IMR-90 (cell line): ENCODE data around the gene IQGAP2. TPM values are rescaled to one million over a fixed set of nuclear protein-coding genes. Genes with fewer than 3 reads are reported as not detected.

Experiments used
- ATAC-seq: fragments of 200-7000 bp; cut with Tn5 transposase; 2 replicates; pipeline ENCODE4 v1.9.1; 2020; ENCODE audit warnings: low read depth, mild to moderate bottlenecking, moderate library complexity
- BruUV-seq: library from RNA; stranded (reverse); fragments of 400-500 nt; replicated peaks from 2 replicates; lab custom pipeline; 2021; lab: Mats Ljungman, UMichigan
- CTCF ChIA-PET: fragments of 300-600 bp; formaldehyde crosslinking; extraction: SDS; loops from one replicate; lab custom pipeline; 2021; ENCODE audit warnings: antibody characterized with exemption; lab: Yijun Ruan, JAX
- POLR2A ChIA-PET: fragments of 300-600 bp; sonication (Branson Sonifier 250); formaldehyde crosslinking; loops from one replicate; lab custom pipeline; 2022; ENCODE audit warnings: antibody characterized with exemption; ENCODE audit not compliant: unreplicated experiment; lab: Charles Lee
- DNase-seq: peaks from one replicate; pipeline ENCODE4 v3.0.0; 2013
- H2AFZ ChIP-seq: replicated peaks from 2 replicates; pipeline ENCODE3; 2013; ENCODE audit warnings: low read length, mild to moderate bottlenecking; ENCODE audit not compliant: poor library complexity
- H2AK5ac ChIP-seq: 2 replicates; pipeline ENCODE4 v1.6.1; 2013; ENCODE audit warnings: low read depth, low read length, inconsistent platforms
- H2AK9ac ChIP-seq: replicated peaks from 2 replicates; pipeline ENCODE3; 2013; ENCODE audit warnings: mild to moderate bottlenecking, low read depth, low read length, moderate library complexity; ENCODE audit not compliant: poor library complexity
- H2BK120ac ChIP-seq: 2 replicates; pipeline ENCODE4 v1.6.1; 2013; ENCODE audit warnings: low read depth, low read length, inconsistent platforms
- H2BK15ac ChIP-seq: 3 replicates; pipeline ENCODE4 v1.6.1; 2013; ENCODE audit warnings: low read depth, low read length, inconsistent platforms
- H2BK20ac ChIP-seq: 2 replicates; pipeline ENCODE4 v1.6.1; 2013; ENCODE audit warnings: low read depth, mild to moderate bottlenecking, inconsistent platforms, low read length, moderate library complexity
- H2BK5ac ChIP-seq: 2 replicates; pipeline ENCODE4 v1.6.1; 2013; ENCODE audit warnings: mild to moderate bottlenecking, low read depth, low read length, inconsistent platforms; ENCODE audit not compliant: poor library complexity, severe bottlenecking
- H3K14ac ChIP-seq: replicated peaks from 2 replicates; pipeline ENCODE4 v1.6.1; 2013; ENCODE audit warnings: low read depth, low read length, inconsistent platforms
- H3K18ac ChIP-seq: 2 replicates; pipeline ENCODE4 v1.6.1; 2013; ENCODE audit warnings: low read depth, low read length, control low read depth
- H3K23ac ChIP-seq: 2 replicates; pipeline ENCODE4 v1.6.1; 2013; ENCODE audit warnings: low read depth, low read length, inconsistent platforms
- H3K27ac ChIP-seq: 2 replicates; pipeline ENCODE4 v1.5.1; 2013; ENCODE audit warnings: mild to moderate bottlenecking, control low read depth, low read length; ENCODE audit not compliant: insufficient read depth
- H3K27me3 ChIP-seq: 2 replicates; pipeline ENCODE4 v1.6.1; 2013; ENCODE audit warnings: low read length; ENCODE audit not compliant: control insufficient read depth, insufficient read depth
- H3K36me3 ChIP-seq: 2 replicates; pipeline ENCODE4 v1.6.1; 2013; ENCODE audit warnings: low read length, mixed read lengths; ENCODE audit not compliant: control insufficient read depth, insufficient read depth
- H3K4ac ChIP-seq: 2 replicates; pipeline ENCODE4 v1.6.1; 2013; ENCODE audit warnings: low read depth, low read length, inconsistent platforms
- H3K4me1 ChIP-seq: 2 replicates; pipeline ENCODE4 v1.6.1; 2013; ENCODE audit warnings: low read length, mixed read lengths; ENCODE audit not compliant: control insufficient read depth, insufficient read depth
- H3K4me2 ChIP-seq: 2 replicates; pipeline ENCODE4 v1.6.1; 2013; ENCODE audit warnings: low read depth, mild to moderate bottlenecking, control low read depth, low read length, moderate library complexity
- H3K4me3 ChIP-seq: 2 replicates; pipeline ENCODE4 v1.5.1; 2013; ENCODE audit warnings: low read depth, mild to moderate bottlenecking, control low read depth, low read length, moderate library complexity; ENCODE audit not compliant: insufficient read depth
- H3K56ac ChIP-seq: 2 replicates; pipeline ENCODE4 v1.6.1; 2013; ENCODE audit warnings: low read length, inconsistent platforms; ENCODE audit not compliant: insufficient read depth; ENCODE audit errors: extremely low read depth
- H3K79me1 ChIP-seq, 2 experiments: 2 replicates each; pipeline ENCODE4 v1.6.1; 2013; ENCODE audit warnings: low read length in 2 of 2, inconsistent platforms in 1 of 2, low read depth in 1 of 2
- H3K9ac ChIP-seq: 2 replicates; pipeline ENCODE4 v1.6.1; 2013; ENCODE audit warnings: low read depth, low read length, control low read depth
- H3K9me1 ChIP-seq: 2 replicates; pipeline ENCODE4 v1.6.1; 2013; ENCODE audit warnings: low read length, inconsistent platforms; ENCODE audit not compliant: insufficient read depth
- H3K9me3 ChIP-seq: 2 replicates; pipeline ENCODE4 v1.6.1; 2013; ENCODE audit warnings: low read length; ENCODE audit not compliant: control insufficient read depth, insufficient read depth
- H4K20me1 ChIP-seq: 2 replicates; pipeline ENCODE4 v1.6.1; 2013; ENCODE audit warnings: low read length, inconsistent platforms; ENCODE audit not compliant: insufficient read depth
- H4K5ac ChIP-seq: 2 replicates; pipeline ENCODE4 v1.6.1; 2013; ENCODE audit warnings: mild to moderate bottlenecking, low read depth, low read length, control low read depth
- H4K8ac ChIP-seq, 2 experiments: 2 replicates each; pipeline ENCODE4 v1.6.1; 2013; ENCODE audit warnings: low read depth in 2 of 2, low read length in 2 of 2, control low read depth in 1 of 2, inconsistent platforms in 1 of 2
- H4K91ac ChIP-seq: 2 replicates; pipeline ENCODE4 v1.6.1; 2013; ENCODE audit warnings: low read depth, low read length, inconsistent platforms; ENCODE audit not compliant: insufficient read depth
- BHLHE40 ChIP-seq: fragments of 150-350 bp; IDR thresholded peaks from 2 replicates; pipeline ENCODE4 v1.6.1; 2016; ENCODE audit warnings: mild to moderate bottlenecking, low read depth, low read length
- CEBPB ChIP-seq: IDR thresholded peaks from 2 replicates; pipeline ENCODE4 v1.6.1; 2012; ENCODE audit warnings: low read depth, low read length, improper control_type of control experiment
- CHD1 ChIP-seq: IDR thresholded peaks from 2 replicates; pipeline ENCODE4 v1.6.1; 2012; ENCODE audit warnings: low read depth, low read length, improper control_type of control experiment
- ELK1 ChIP-seq: fragments of 150-350 bp; IDR thresholded peaks from 2 replicates; pipeline ENCODE4 v1.6.1; 2016; ENCODE audit warnings: low read depth, mild to moderate bottlenecking, low read length, moderate library complexity, borderline replicate concordance
- FOS ChIP-seq: fragments of 150-350 bp; IDR thresholded peaks from 2 replicates; pipeline ENCODE4 v1.6.1; 2016; ENCODE audit warnings: low read depth, low read length
- MAFK ChIP-seq: IDR thresholded peaks from 2 replicates; pipeline ENCODE4 v1.6.1; 2012; ENCODE audit warnings: low read depth, low read length, improper control_type of control experiment
- MAZ ChIP-seq: IDR thresholded peaks from 2 replicates; pipeline ENCODE4 v1.6.1; 2012; ENCODE audit warnings: low read depth, mild to moderate bottlenecking, low read length, improper control_type of control experiment, moderate library complexity, borderline replicate concordance
- NFE2L2 ChIP-seq: fragments of 150-350 bp; IDR thresholded peaks from 2 replicates; pipeline ENCODE4 v1.6.1; 2016; ENCODE audit warnings: low read depth, mild to moderate bottlenecking, low read length
- POLR2A ChIP-seq: IDR thresholded peaks from 2 replicates; pipeline ENCODE4 v1.6.1; 2012; ENCODE audit warnings: mild to moderate bottlenecking, low read depth, low read length
- RAD21 ChIP-seq: IDR thresholded peaks from 2 replicates; pipeline ENCODE4 v1.6.1; 2012; ENCODE audit warnings: low read length, improper control_type of control experiment
- RCOR1 ChIP-seq: IDR thresholded peaks from 2 replicates; pipeline ENCODE4 v1.6.1; 2012; ENCODE audit warnings: mild to moderate bottlenecking, low read length, improper control_type of control experiment; ENCODE audit not compliant: insufficient replicate concordance
- RFX5 ChIP-seq: IDR thresholded peaks from 2 replicates; pipeline ENCODE4 v1.8.0; 2012; ENCODE audit warnings: low read depth, mild to moderate bottlenecking, low read length, moderate library complexity
- SMC3 ChIP-seq: fragments of 150-350 bp; IDR thresholded peaks from 2 replicates; pipeline ENCODE4 v1.6.1; 2016; ENCODE audit warnings: low read depth, mild to moderate bottlenecking, antibody characterized with exemption, low read length, moderate library complexity
- USF2 ChIP-seq: fragments of 150-350 bp; IDR thresholded peaks from 2 replicates; pipeline ENCODE4 v1.6.1; 2017; ENCODE audit warnings: mild to moderate bottlenecking, antibody characterized with exemption, low read length, low read depth
- WGBS, 2 experiments: methylation state at CpG; one replicate each; pipeline versions ENCODE4 v1.1.5 to v1.1.7; 2013; ENCODE audit warnings: missing lambda C conversion rate in 2 of 2; ENCODE audit not compliant: insufficient read length in 1 of 2; ENCODE audit errors: extremely low coverage in 2 of 2; 5-methylcytosine and 5-hydroxymethylcytosine counted together
- dilution Hi-C: fragments of 300-500 bp; cut with HindIII; formaldehyde crosslinking; loops from one replicate; pipeline ENCODE4 v1.14.3; 2018; ENCODE audit warnings: low sequenced_read_pairs; ENCODE audit not compliant: unreplicated experiment
- in situ Hi-C: fragments of 300-500 bp; cut with MboI; formaldehyde crosslinking; loops from 3 replicates; pipeline ENCODE4 v1.14.3; 2019; ENCODE audit warnings: low sequenced_read_pairs, inconsistent platforms, mixed read lengths
- intact Hi-C: fragments of 100-400 bp; cut with micrococcal nuclease; formaldehyde crosslinking; loops from 2 replicates; pipeline ENCODE4 v1.10.0; 2022
- polyA plus RNA-seq, 3 experiments: library from polyadenylated mRNA; depleted of rRNA; stranded (reverse); fragments of >200 nt; gene quantifications; 2 replicates each; pipeline ENCODE4 v1.2.3, GENCODE V29; 2012; ENCODE audit warnings: low replicate concordance in 1 of 3
- total RNA-seq: library from RNA; depleted of rRNA; stranded (reverse); fragments of >200 nt; gene quantifications from 2 replicates; pipeline ENCODE4 v1.2.3, GENCODE V29; 2012

The IQGAP2 gene
- total and polyA plus RNA-seq, 2 of the 4 experiments (the other 2 are of a cell fraction) = 0.21 to 0.36 TPM

DNA sequence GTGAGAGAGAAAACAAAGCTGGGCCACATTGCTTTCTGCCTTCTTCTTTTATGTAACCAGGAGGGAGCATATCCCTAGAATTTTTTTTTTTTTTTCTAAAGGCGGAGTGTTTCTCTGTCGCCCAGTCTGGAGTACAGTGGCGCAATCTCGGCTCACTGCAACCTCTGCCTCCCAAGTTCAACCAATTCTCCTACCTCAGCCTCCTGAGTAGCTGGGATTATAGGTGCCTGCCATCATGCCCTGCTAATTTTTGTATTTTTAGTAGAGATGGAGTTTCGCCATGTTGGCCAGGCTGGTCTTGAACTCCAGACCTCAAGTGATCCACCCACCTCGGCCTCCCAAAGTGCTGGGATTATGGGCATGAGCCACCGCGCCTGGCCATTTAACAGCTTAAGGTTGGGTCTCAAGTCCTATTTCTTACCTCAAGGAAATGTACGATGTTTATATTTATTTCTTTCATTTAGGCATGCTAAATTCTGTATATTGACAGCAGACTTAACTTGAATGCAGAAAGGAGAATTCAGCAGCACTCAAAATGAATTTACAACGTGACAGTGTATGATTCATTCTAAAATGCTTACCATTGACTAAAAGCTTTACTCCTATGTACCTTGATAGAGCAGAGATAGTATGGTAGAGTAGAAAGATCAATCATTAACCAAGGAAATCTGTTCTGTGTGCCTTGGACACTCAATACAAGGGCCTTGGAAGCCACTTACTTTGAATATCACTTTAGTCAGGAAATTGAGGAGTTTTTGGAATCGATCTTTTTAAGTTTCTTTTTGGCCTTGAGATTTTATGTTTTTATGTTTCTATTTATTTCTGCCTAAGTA is 119.2 kb downstream of the IQGAP2 start (continued):
- TF ChIP-seq BHLHE40 = no peak

- no CpG with 5 or more reads among the region's 3 CpGs for WGBS, 2 experiments
- H3K9me3 ChIP-seq = no peaks in the 10 kb centered on the region
- H2BK5ac ChIP-seq = no peak overlapping the region
- in situ Hi-C loops = no loop called here
- ChIA-PET POLR2A (no interaction called here), CTCF (interaction anchor here (0.6 kb wide), 1 partner anchor 122 kb away, joined by 3 read pairs; no protein-coding TSS in a partner anchor)
- no peak overlapping the region for H2AK9ac ChIP-seq
- H3K18ac ChIP-seq = no peak overlapping the region
- no peak overlapping the region for H2AK5ac ChIP-seq
- H3K36me3 ChIP-seq = no peaks in the 10 kb centered on the region
- no peak overlapping the region for H3K4me3 ChIP-seq
- no peak overlapping the region for H3K14ac ChIP-seq
- intact Hi-C loops = no loop called here
- no peak overlapping the region for H3K9ac ChIP-seq
- H3K56ac ChIP-seq = no peak overlapping the region
- H3K4ac ChIP-seq = no peak overlapping the region
- no peak overlapping the region for H4K8ac ChIP-seq
- no peak overlapping the region for H3K23ac ChIP-seq
- DNase-seq (no peak), ATAC-seq (no peak)
- no peak overlapping the region for H2BK20ac ChIP-seq
- no peak overlapping the region for H2BK120ac ChIP-seq
- H2BK15ac ChIP-seq = no peak overlapping the region
- no peaks in the 10 kb centered on the region for H4K20me1 ChIP-seq
- peaks cover 5% of the 10 kb centered on the region for H3K27me3 ChIP-seq
- BruUV-seq = no TSS peak
- H4K5ac ChIP-seq = no peak overlapping the region
- H3K4me1 ChIP-seq = no peaks in the 10 kb centered on the region
- dilution Hi-C loops = no loop called here
- no peak overlapping the region for H3K27ac ChIP-seq
- H3K9me1 ChIP-seq = no peaks in the 10 kb centered on the region
- no peak overlapping the region for H4K91ac ChIP-seq
- no peak overlapping the region for H3K4me2 ChIP-seq
- H3K79me1 ChIP-seq = no peaks in the 10 kb centered on the region
- no peak overlapping the region for H2AFZ ChIP-seq
- TF ChIP-seq CHD1 (no peak), MAZ (no peak), POLR2A (no peak), BHLHE40 (no peak), NFE2L2 (no peak), RAD21 (no peak), CEBPB (no peak), RCOR1 (no peak), FOS (no peak), ELK1 (no peak), USF2 (no peak), MAFK (no peak), SMC3 (no peak), RFX5 (no peak)
These were observed 121.2 kb downstream of the IQGAP2 start for GRCh38 chr5:76524101-76524835.
